PC-9 (cell line): ENCODE measurements around the gene PBXIP1. TPM values are rescaled to one million over a fixed set of nuclear protein-coding genes. Genes with fewer than 3 reads are reported as not detected.

ENCODE experiments used
- BruUV-seq: library from RNA; stranded (reverse); fragments of 400-500 nt; replicated peaks from 2 replicates; lab custom pipeline; 2021; lab: Mats Ljungman, UMichigan
- CTCF ChIA-PET: fragments of 300-600 bp; sonication (Branson Sonifier 250); formaldehyde crosslinking; loops from one replicate; lab custom pipeline; 2022; ENCODE audit warnings: antibody characterized with exemption; lab: Charles Lee
- POLR2A ChIA-PET: fragments of 300-600 bp; sonication (Branson Sonifier 250); formaldehyde crosslinking; loops from one replicate; lab custom pipeline; 2022; ENCODE audit warnings: antibody characterized with exemption; ENCODE audit not compliant: unreplicated experiment; lab: Charles Lee
- DNase-seq, 2 experiments: peaks; one replicate each; pipeline versions ENCODE4 v3.0.0 to v3.0.0-alpha.2; 2015 to 2022; ENCODE audit warnings: mixed read lengths in 1 of 2
- H2AFZ ChIP-seq: fragments of 200-600 bp; sonication (generic); 2 replicates; pipeline ENCODE4 v1.8.1; 2017; ENCODE audit warnings: antibody characterized with exemption
- H3F3A ChIP-seq: fragments of 200-600 bp; sonication (generic); 2 replicates; pipeline ENCODE4 v1.8.1; 2017; ENCODE audit warnings: antibody characterized with exemption, mild to moderate bottlenecking, low read depth; ENCODE audit not compliant: insufficient read depth
- H3K27ac ChIP-seq: fragments of 200-600 bp; sonication (generic); 2 replicates; pipeline ENCODE4 v1.6.1; 2016; ENCODE audit warnings: mixed run types
- H3K27me3 ChIP-seq: fragments of 200-600 bp; sonication (generic); 2 replicates; pipeline ENCODE4 v1.6.1; 2016; ENCODE audit warnings: low read depth, mixed run types; ENCODE audit not compliant: insufficient read depth
- H3K36me3 ChIP-seq: fragments of 200-600 bp; sonication (generic); 2 replicates; pipeline ENCODE4 v1.6.1; 2016; ENCODE audit warnings: low read depth, mixed run types
- H3K4me1 ChIP-seq: fragments of 200-600 bp; sonication (generic); replicated peaks from 2 replicates; pipeline ENCODE4 v1.6.1; 2016; ENCODE audit warnings: mixed run types; ENCODE audit not compliant: insufficient read depth
- H3K4me2 ChIP-seq: fragments of 200-600 bp; sonication (generic); 2 replicates; pipeline ENCODE4 v1.6.1; 2017; ENCODE audit warnings: mixed run types
- H3K4me3 ChIP-seq: fragments of 200-600 bp; sonication (generic); 2 replicates; pipeline ENCODE4 v1.6.1; 2016; ENCODE audit warnings: mixed run types
- H3K79me2 ChIP-seq: fragments of 200-600 bp; sonication (generic); 2 replicates; pipeline ENCODE4 v1.6.1; 2017; ENCODE audit warnings: low read depth, mixed run types
- H3K9me2 ChIP-seq: fragments of 200-600 bp; sonication (generic); 2 replicates; pipeline ENCODE4 v1.8.1; 2017; ENCODE audit warnings: mild to moderate bottlenecking; ENCODE audit not compliant: insufficient read depth
- H3K9me3 ChIP-seq: fragments of 200-600 bp; sonication (generic); 2 replicates; pipeline ENCODE4 v1.8.1; 2016; ENCODE audit warnings: low read depth; ENCODE audit not compliant: insufficient read depth
- H4K20me1 ChIP-seq: fragments of 200-600 bp; sonication (generic); 2 replicates; pipeline ENCODE4 v1.8.1; 2017; ENCODE audit not compliant: insufficient read depth
- CTCF ChIP-seq: fragments of 200-600 bp; sonication (generic); conservative IDR thresholded peaks from 2 replicates; pipeline ENCODE4 v1.6.1; 2017; ENCODE audit warnings: mixed run types, antibody characterized with exemption, mild to moderate bottlenecking, moderate library complexity
- EZH2 ChIP-seq: fragments of 200-600 bp; sonication (generic); IDR thresholded peaks from 2 replicates; pipeline ENCODE4 v1.8.0; 2017; ENCODE audit warnings: antibody characterized with exemption, low read depth
- intact Hi-C: fragments of 100-400 bp; cut with micrococcal nuclease; formaldehyde crosslinking; loops from one replicate; pipeline ENCODE4 v1.10.0; 2022; ENCODE audit not compliant: unreplicated experiment
- total RNA-seq: library from RNA; stranded (reverse); gene quantifications from 2 replicates; pipeline ENCODE4 v1.2.3, GENCODE V29; 2021

The PBXIP1 gene
- total RNA-seq, 1 experiment from 2014 or later, result 40.2 TPM

GRCh38 chr1:154969860-154970452 is 14.1 kb upstream of the PBXIP1 start:
- intact Hi-C loops, result loop anchor here (2.0 to 5.0 kb wide), 3 partner anchors 47 to 352 kb away; partner anchors contain the start of genes RUSC1 and SLC50A1
- H3K4me3 ChIP-seq, result peak overlapping the region; percentile 87
- CTCF ChIA-PET, result interaction anchor here (0.6 to 2.0 kb wide), 9 partner anchors 9 to 415 kb away, joined by 3 to 17 read pairs (median 4); partner anchors contain the start of genes ADAM15 and PYGO2

GRCh38 chr1:154969246-154969645 is 13.3 kb upstream of the PBXIP1 start:
- no peaks in the 10 kb centered on the region for H4K20me1 ChIP-seq
- H3K27ac ChIP-seq, result no peak overlapping the region
- H3K9me2 ChIP-seq, result no peaks in the 10 kb centered on the region
- H3K4me1 ChIP-seq, result peaks cover 44% of the 10 kb centered on the region
- no peaks in the 10 kb centered on the region for H3K27me3 ChIP-seq
- H3F3A ChIP-seq, result peaks cover 62% of the 10 kb centered on the region
- H3K4me3 ChIP-seq, result peak overlapping the region; percentile 87; the same call in 1 of the 2 replicates
- CTCF ChIA-PET, result interaction anchor here (0.5 kb wide), 1 partner anchor 616 kb away, joined by 4 read pairs; no protein-coding TSS in a partner anchor
- no peaks in the 10 kb centered on the region for H3K9me3 ChIP-seq
- no peak overlapping the region for H2AFZ ChIP-seq
- intact Hi-C loops, result no loop called here
- DNase-seq, result no peak
- POLR2A ChIA-PET, result interaction anchor here (0.7 kb wide), 1 partner anchor 26 kb away, joined by 8 read pairs; no protein-coding TSS in a partner anchor
- no TSS peak for BruUV-seq
- TF ChIP-seq EZH2 (no peak), CTCF (no peak)
- H3K4me2 ChIP-seq, result peak overlapping the region; percentile 93
- peaks cover 33% of the 10 kb centered on the region; the same call in 1 of the 2 replicates for H3K36me3 ChIP-seq
- H3K79me2 ChIP-seq, result peaks cover 41% of the 10 kb centered on the region

More at GRCh38 chr1:154969860-154970452, 14.1 kb upstream of the PBXIP1 start:
- Histone ChIP-seq H3K79me2 (peaks cover 42% of the 10 kb centered on the region), H2AFZ (no peak overlapping the region), H3K27ac (peak overlapping the region; percentile 97; the same call in 1 of the 2 replicates), H3K36me3 (peaks cover 28% of the 10 kb centered on the region; the same call in 1 of the 2 replicates), H3K9me3 (no peaks in the 10 kb centered on the region), H4K20me1 (no peaks in the 10 kb centered on the region), H3K4me2 (peak overlapping the region; percentile 93), H3K27me3 (no peaks in the 10 kb centered on the region), H3K9me2 (no peaks in the 10 kb centered on the region), H3F3A (peaks cover 56% of the 10 kb centered on the region), H3K4me1 (peaks cover 44% of the 10 kb centered on the region)
- no peak for DNase-seq
- TF ChIP-seq EZH2 (no peak), CTCF (no peak)
- POLR2A ChIA-PET, result interaction anchor here (0.5 to 1.7 kb wide), 12 partner anchors 9 to 633 kb away, joined by 3 to 18 read pairs (median 5); partner anchors contain the start of genes ADAM15, PYGO2 and ZBTB7B
- BruUV-seq, result TSS peak; percentile 0

GRCh38 chr1:154968731-154969130 is 12.8 kb upstream of the PBXIP1 start:
- Histone ChIP-seq H3K27ac (no peak overlapping the region), H3F3A (peaks cover 64% of the 10 kb centered on the region), H3K79me2 (peaks cover 41% of the 10 kb centered on the region), H3K4me1 (peaks cover 44% of the 10 kb centered on the region), H3K27me3 (no peaks in the 10 kb centered on the region), H3K36me3 (peaks cover 33% of the 10 kb centered on the region), H3K4me3 (peak overlapping the region; percentile 87; the same call in 1 of the 2 replicates), H3K9me3 (no peaks in the 10 kb centered on the region), H3K4me2 (peak overlapping the region; percentile 93), H4K20me1 (no peaks in the 10 kb centered on the region), H3K9me2 (no peaks in the 10 kb centered on the region), H2AFZ (no peak overlapping the region)
- no TSS peak for BruUV-seq
- ChIA-PET POLR2A (no interaction called here), CTCF (interaction anchor here (0.5 kb wide), 1 partner anchor 617 kb away, joined by 4 read pairs; no protein-coding TSS in a partner anchor)
- DNase-seq, result no peak
- intact Hi-C loops, result no loop called here
- TF ChIP-seq EZH2 (no peak), CTCF (no peak)
